GM19025 (cell line): ENCODE data around the gene IPCEF1.
A peak's percentile ranks its signal among the peaks of the same experiment; 100 is the strongest.

Experiments
- ATAC-seq: cut with Tn5 transposase; IDR thresholded peaks from one replicate; pipeline ENCODE4 v1.9.1; 2021; ENCODE audit warnings: mild to moderate bottlenecking, low read depth, moderate library complexity; ENCODE audit not compliant: unreplicated experiment

IPCEF1 gene

DNA sequence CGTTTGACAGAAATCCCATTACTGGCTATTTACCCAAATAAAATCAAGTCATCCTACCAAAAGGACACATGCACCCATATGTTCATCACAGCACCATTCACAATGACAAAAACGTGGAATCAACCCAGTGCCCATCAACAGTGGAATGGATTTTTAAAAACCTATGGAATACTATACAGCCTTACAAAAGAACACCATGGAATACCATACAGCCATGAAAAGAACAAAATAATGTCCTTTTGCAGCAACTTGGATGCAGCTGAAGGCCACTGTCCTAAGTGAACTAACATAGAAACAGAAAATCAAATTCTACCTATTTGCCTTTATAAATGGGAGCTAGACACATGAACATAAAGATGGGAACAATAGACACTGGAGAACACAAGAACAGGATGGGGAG, 17.4 kb upstream of the IPCEF1 start:
- no peak for ATAC-seq

DNA sequence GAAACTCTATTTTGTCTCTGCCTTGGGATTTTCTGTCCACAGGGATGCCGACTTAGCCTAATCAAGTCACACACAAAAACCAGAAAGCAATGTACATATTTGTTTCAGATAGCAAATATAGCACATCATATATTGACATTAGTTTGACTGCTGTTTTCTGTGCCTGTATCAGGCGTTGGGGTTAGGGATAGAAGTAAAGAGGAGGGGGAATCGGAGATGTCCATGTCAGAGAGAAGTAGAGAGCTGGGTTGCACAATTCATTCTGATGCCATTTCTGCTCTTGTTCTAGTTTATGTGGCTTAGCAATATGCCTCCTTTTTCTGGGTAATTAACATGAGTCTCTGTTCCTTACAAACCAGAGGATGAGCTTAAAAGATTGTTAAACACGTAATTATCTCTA, 14.7 kb upstream of the IPCEF1 start:
- ATAC-seq, result no peak

DNA sequence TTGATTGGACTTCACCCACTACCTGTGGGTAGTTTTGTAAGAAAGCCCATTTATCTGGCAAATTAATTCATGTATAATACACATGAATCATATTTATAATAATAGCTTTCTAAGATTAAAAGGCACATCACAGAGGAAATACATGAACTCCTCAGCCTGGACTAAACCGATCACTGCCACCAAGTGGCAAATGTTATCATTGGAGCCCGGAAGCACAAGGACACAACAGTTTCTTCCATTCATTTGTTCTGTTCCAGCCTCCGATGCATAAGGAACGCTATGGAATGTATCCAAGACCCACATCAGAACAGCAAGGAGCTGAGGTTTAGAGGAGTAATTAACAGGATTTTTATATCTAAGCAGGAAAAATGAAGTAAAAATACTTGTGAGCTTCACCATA, 13.9 kb upstream of the IPCEF1 start:
- no peak for ATAC-seq

DNA sequence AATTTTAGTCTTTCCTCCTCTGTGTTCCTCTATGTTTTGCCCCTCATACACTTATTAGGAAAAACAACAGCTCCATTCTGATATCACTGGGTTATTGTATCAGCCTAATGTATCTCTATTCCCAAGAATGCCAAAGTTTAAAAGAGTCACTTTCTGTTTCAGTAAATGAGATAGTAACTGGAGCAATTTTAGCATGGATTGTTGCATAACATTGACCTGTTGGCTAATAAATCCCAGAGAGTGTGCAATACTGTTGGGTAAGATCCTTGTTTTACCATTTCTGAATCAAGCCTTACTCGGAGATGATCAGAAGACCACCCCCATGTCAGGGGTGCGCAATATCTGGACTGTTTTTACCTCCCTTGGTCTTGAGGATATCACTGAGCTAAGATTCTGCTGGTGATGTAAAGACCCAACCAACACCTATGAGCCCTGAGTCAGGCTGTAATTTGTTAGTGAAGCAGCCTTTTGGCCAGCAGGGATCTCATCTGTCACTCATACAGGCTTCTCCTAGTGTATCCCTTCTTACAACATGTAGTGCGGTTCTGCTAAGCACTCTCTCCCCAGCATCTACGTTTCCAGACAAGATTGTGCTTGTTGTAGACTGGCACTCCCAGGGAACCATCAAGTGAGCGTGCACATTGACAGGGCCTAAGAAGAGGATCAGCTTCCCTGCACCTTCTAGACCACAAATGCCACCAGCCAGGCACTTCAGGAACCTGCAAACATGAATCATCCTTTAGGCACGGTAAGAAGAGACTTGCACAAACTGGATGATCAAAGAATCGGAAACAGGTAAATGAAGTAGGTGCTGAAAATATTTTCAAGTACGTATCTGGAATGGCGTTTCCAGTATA, 11.5 kb upstream of the IPCEF1 start:
- ATAC-seq, result no peak

DNA sequence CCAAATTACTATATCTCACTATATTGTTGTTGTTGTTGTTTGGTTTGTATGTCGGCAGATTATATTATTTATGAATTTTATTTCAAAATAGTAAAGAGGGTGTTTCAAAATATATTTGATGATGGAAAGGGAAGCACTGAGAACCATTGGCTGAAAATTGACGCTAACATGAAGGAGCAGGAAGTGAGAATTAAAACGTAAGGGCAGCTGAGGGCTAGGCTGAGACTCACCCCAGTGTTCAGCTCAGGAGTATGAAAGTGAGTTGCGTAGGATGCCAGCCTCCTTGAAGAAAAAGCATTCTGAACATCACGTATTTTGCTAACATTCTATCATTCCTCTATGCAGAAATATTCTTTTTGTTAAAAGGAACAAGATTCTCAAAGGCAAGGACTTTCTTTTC, 10.7 kb upstream of the IPCEF1 start:
- ATAC-seq, result no peak

DNA sequence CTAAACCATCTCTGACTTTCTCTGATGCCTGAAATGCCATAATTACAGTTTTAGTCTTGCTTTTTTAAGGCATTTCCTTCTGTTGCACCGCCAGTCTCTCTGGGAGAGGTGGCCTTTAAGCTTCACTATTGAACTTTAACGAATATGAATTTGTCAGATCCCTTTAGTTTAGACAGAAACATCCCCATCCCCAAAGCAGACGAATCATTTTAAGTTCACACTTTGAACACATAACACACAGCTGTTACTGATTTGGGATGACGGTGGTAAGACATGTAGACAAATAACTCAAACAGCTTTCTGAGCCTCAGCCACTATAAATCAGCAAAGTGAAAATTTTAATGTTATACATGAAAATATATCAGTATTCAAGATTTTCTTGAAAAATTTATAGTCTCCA, 7.2 kb upstream of the IPCEF1 start:
- no peak for ATAC-seq

DNA sequence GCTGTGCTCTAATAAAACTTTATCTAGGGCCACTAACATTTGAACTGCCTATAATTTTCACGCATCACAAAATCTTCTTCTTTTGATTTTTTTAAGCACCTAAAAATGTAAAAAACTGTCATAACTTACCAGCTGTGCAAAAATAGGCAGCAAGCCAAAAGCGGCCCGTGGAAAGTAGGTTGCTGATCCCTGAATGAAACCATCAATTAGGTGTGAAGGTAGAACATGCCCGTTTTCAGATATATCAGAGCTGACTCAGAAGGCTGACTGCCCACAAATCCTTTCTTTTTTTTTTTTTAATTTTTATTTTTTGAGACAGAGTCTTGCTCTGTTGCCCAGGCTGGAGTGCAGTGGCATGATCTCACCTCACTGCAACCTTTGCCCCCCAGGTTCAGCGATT, 4.9 kb upstream of the IPCEF1 start:
- no peak for ATAC-seq

DNA sequence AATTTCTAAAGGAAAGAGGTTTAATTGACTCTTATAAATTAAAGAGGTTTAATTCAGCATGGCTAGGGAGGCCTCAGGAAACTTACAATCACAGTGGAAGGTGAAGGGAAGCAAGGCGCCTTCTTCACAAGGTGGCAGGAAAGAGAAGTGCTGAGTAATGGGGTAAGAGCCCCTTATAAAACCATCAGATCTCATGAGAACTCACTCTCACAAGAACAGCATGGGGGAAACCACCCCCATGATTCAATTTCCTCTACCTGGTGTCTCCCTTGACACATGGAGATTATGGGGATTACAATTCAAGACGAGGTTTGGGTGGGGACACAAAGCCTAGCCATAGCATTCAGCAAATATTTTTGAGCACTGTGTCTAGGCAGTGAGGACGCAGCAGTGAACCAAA, 3.9 kb upstream of the IPCEF1 start:
- ATAC-seq, result no peak

DNA sequence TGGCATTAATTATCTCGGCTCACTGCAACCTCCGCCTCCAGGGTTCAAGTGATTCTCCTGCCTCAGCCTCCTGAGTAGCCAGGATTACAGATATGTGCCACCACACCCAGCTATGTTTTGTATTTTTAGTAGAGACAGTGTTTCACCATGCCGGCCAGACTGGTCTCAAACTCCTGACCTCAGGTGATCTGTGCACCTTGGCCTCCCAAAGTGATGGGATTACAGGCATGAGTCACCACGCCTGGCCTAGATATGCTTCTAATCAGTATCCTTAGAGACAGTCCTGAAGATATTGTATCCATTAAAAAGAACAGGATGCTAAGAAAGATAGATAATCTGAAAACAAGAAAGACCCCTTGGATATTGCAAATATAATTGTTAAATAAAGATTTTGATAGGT, 3.1 kb upstream of the IPCEF1 start:
- no peak for ATAC-seq

DNA sequence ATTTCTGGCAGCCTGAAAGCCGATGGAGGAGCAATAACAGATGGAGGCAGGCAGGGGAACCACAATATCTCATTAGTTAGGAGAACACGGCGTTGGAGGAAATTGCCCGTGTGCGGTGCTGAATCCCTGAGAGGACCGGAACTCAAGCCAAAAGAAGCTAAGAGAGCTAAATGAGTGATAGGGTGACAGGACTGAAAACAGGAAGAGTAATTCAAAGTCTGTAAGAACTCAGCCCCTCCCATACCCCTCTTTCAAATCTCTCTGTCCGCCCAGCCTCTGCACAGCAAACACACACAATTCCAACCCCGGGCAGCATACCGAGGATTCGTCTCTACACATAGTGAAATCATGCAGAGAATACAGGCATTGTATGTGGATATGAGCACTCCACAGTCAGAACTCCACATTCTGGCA, 2.6 kb upstream of the IPCEF1 start:
- no peak for ATAC-seq

DNA sequence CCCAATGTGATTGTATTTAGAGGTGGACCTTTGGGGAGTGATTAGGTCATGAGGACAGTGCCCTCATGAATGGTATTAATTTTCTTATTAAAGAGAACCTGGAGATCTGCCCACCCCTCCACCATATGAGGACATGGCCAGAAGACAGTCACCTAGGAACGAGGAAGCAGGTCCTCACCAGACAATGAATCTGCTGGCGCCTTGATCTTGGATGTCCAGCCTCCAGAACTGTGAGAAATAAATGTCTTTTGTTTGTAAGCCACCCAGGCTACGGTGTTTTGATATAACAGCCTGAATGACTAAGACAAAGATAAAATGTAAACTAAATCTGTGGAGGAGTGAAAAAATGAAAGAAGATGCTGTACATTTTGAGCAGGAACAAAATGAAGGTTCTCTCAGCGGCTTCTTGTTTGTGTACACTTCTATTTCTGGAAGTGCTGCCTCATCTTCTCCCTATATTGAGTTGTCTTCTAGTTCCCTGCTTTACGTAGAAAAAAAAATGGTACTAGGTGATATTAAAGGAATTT, 1.5 kb upstream of the IPCEF1 start:
- ATAC-seq, result no peak

DNA sequence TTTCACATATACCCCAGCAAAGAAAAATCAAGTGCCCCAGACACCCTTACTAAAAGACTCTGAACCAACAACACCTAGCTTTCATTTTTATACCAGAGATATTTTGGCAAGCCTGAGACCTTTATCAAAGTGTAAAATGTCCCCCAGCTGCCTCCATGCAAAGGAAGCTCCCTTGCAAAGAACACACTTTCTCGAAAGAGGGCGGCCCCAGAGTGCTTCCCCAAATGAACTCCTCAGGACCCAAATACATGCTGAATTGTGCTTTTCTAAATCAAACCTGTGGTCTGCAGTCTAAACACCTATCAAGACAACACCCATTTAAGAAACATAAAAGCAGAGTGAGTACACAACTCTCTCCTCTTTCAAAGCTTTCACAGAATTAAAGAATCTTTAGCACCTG, 490 bp downstream of the IPCEF1 start:
- no peak for ATAC-seq

DNA sequence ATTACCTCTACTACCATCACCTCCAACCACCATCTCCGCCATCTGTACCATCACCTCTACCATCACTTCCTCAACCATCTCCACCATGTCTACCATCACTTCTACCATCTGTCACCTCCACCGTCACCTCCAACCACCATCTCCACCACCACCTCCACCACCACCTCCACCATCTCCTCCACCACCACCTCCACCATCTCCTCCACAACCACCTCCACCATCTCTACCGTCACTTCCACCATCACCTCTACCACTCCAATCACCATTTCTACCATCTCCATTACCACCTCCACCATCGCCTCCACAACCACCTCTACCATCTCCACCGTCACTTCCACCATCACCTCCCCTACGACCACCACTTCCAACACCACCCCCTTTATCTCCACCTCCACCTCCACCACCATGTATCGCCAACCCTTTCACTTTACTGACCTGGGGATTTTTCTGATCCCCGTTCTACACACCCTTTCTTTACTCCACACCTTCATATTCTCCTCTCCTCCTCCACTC, 2.3 kb downstream of the IPCEF1 start:
- ATAC-seq, result no peak

DNA sequence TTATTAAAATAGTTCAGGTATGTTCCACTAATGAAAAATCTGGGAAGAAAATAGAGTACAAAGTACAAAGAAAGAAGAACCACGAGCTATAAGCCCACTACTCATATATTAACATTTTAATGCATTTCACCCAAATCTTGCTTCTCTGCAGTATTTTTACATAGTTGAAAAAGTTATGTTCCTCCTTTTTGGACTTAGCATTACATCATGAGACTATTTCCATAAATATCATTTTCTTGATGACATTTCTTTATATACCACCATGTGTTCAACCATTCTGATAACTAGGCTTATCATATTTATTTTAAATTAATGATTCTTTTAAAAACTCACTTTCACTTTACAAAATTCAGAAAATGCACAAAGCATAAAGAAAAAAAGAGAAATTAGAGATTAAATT, 3.0 kb downstream of the IPCEF1 start:
- ATAC-seq, result no peak

DNA sequence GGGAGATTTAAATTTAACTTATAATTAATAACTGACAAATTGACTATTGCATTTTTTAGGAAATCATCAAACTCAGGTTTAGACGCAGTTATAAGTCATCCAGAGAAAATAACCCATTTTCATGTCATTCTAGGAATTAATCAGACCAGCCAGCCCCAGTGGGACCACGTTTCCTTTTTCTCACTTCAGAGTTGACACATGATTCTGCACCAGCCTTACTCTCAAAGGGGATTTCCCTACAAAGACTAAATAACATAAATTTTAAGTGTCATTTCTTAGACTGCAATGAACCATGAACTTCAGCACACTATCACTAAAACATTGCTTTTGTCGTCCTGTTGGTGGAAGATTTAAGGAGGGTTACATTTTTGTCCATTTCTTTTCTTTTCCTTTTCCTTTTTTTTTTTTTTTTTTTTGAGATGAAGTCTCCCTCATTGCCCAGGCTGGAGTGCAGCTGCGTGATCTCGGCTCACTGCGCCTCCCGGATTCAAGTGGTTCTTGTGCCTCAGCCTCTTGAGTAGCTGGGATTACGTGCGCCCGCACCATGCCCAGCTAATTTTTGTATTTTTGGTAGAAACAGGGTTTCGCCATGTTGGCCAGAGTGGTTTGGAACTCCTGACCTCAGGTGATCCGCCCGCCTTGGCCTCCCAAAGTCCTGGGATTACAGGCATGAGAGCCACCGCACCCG, 3.6 kb downstream of the IPCEF1 start:
- peak; percentile 58 for ATAC-seq

DNA sequence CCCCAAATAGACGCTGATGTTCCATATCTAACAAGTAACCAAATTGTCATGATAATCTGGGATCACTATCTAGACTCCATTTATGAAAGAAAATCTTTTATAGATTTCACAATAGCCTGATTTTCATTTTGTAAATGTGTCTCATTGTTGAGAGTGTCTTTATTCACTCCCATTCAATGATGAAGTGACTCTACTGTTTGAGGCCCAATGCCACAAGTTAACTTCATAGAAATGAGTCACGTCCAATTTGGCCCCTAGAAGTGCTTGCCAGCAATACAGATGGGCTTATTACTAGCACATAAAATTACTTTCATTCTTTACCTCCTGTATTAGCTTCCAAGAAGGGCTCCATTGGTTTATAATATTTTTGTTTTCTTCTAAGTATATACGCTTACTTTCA, 6.3 kb downstream of the IPCEF1 start:
- ATAC-seq, result no peak

DNA sequence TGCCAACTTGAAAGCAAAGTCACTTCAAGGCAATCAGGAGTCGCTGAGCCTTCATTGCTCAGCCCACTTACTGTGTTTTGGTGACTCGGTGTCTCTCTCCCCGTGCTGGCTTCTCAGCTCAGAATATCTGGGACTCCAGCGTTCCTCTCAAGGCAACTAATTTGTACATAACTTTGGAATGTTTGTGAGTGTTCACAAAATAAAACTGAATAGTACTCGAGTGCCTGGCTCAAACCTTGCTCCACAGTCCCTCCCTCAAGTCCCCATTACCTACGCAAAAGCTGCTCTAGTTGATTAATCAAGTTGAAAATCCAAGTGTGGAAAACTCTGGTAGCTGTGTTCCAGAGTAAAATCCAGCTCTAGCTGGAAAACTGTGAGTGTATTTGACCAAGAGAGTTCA, 8.6 kb downstream of the IPCEF1 start:
- ATAC-seq, result no peak

DNA sequence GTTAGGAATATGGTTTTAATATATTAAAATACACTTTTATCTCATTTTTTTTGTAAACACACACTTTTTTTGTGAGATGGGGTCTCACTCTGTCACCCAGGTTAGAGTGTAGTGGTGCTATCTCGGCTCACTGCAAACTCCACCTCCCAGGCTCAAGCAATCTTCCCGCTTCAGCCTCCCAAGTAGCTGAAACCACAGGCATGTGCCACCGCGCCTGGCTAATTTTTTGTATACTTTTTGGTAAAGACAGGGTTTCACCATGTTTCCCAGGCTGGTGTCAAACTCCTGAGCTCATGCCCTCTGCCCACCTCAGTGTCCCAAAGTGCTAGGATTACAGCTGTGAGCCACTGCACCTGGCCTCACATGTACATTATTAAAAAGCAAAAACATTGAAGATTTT, 10.8 kb downstream of the IPCEF1 start:
- no peak for ATAC-seq

DNA sequence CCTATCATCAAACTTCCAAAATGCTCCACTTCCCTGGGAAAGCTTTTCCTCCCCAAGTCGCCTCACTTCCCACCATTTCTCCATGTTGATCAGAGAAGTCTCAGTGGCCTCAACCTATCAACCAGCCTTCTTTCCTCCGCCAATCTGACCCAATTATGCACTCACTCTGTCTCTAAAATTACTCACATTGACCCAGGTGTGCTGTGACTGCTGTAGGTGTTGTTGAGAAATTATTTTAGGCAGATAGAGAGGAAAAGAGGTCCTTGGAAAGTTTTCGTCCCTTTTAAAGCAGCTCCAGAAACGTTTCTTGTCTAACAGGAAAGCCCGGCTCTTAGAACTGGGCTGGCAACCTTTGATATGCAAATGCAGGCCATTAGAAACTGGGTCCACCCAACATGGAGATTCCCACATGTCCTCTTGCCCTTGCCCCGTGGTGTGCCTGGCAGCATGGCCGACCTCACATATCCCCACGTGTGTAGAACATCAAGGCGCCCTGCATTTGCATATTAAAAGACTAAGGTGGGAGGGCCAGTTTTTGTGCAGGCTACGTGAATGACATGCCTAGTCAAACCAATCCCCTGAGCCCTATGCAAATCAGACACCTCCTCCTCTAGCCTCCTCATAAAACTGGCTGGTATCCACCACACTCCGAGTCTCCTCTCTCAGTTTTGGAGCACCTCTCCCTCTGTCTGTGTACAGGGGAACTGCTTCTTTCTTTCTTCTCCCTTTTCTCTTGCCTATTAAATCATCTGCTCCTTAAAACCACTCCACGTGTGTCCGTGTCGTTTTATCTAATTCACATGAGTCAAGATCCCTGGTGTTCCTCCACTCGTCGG, 12.9 kb downstream of the IPCEF1 start:
- no peak for ATAC-seq

DNA sequence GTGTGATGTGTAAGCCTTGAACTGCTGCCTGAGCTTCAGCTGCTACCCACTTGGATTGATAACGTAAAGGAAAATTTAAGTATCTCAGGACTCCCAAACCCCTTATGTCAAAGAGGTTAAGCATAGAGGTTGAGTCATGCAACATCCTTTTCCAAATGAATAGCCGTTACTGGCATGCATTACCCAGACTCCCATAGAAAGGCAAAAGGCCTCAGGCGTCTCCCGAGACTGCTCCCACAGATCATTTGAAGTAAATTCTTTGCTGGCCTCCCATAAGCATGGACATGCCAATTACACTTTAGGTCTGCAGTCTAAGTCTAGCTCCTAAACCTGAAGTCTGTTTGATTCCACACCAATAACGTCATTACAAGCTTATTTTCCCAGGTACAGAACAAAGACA, 14.7 kb downstream of the IPCEF1 start:
- ATAC-seq, result no peak

DNA sequence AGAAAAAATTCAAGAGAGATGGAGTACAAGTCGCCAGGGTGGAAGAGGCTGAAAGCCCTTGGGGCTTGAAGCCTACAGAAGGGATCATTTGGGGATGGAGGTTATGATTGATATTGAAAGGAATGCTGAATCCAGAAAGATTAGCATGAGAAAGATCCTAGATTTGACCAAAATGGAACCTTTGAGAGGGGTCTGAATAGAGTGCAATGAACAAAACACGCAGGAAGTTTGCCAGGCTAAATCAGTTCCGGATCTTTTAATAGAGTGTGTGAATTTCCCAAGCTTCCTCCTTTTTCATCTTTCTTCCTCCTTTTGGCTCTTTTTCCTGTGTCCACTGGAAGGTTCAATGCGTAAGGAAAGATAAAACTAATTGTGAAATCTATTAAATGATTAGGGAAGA, 15.3 kb downstream of the IPCEF1 start:
- no peak for ATAC-seq
